HepG2 (cell line): ENCODE results near the gene ELFN1.

Experiments
- CEBPB ChIP-seq: IDR thresholded peaks from 2 replicates; pipeline ENCODE4 v1.6.1; 2011; ENCODE audit warnings: low read depth, low read length, improper control_type of control experiment, borderline replicate concordance
- CTCF ChIP-seq: sonication (generic); formaldehyde crosslinking; IDR thresholded peaks from 2 replicates; pipeline ENCODE4 v1.5.0; 2020; ENCODE audit warnings: mild to moderate bottlenecking, missing genetic modification reagents, moderate library complexity
- HIVEP1 ChIP-seq: sonication (generic); formaldehyde crosslinking; IDR thresholded peaks from 2 replicates; pipeline ENCODE4 v1.4.0; 2020; ENCODE audit warnings: mild to moderate bottlenecking, missing genetic modification reagents
- MXD1 ChIP-seq: sonication (generic); formaldehyde crosslinking; IDR thresholded peaks from 2 replicates; pipeline ENCODE4 v1.4.0; 2020; ENCODE audit warnings: mild to moderate bottlenecking, missing genetic modification reagents
- PRDM10 ChIP-seq: sonication (generic); formaldehyde crosslinking; IDR thresholded peaks from 2 replicates; pipeline ENCODE4 v1.4.0; 2020; ENCODE audit warnings: low read depth, missing genetic modification reagents
- U2AF1 ChIP-seq: fragments of 200-400 bp; formaldehyde crosslinking; optimal IDR thresholded peaks from 2 replicates; pipeline ENCODE3; 2017; ENCODE audit warnings: mild to moderate bottlenecking, low read depth, low read length
- ZNF580 ChIP-seq: IDR thresholded peaks from 2 replicates; pipeline ENCODE4 v1.6.1; 2016; ENCODE audit warnings: low read depth, borderline replicate concordance

GRCh38 chr7:1646957-1647891 is 22.9 kb upstream of the ELFN1 start:
- TF ChIP-seq HIVEP1 (CRISPR knock-in tag): no peak
- TF ChIP-seq CTCF (CRISPR knock-in tag): no peak
- no peak for TF ChIP-seq PRDM10 (CRISPR knock-in tag)
- no peak for TF ChIP-seq CEBPB
- no peak for TF ChIP-seq U2AF1
- no peak for TF ChIP-seq MXD1 (CRISPR knock-in tag)
- no peak for TF ChIP-seq ZNF580 (CRISPR knock-in tag)
